GM19351 (cell line): Measurements from ENCODE around the gene DCP1A.
"Not testable (repeated sequence)": the region's sequence is repeated elsewhere in the genome, so short reads cannot be mapped to it uniquely, and the experiment has no call there.

Experiments used
- ATAC-seq: cut with Tn5 transposase; IDR thresholded peaks from one replicate; pipeline ENCODE4 v1.9.1; 2021; ENCODE audit warnings: mild to moderate bottlenecking, moderate library complexity; ENCODE audit not compliant: unreplicated experiment

DCP1A gene

DNA sequence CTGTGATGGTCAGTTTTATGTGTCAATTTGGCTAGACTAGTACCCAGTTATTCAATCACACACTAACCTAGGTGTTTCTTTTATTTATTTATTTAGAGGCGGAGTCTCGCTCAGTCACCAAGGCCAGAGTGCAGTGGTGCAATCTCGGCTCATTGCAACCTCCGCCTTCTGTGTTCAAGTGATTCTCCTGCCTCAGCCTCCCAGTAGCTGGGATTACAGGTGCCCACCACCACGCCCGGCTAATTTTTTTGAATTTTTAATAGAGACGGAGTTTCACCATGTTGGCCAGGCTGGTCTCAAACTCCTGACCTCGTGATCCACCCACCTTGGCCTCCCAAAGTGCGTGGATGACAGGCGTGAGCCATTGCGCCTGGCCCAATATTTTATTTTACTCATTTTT is 78.2 kb downstream of the DCP1A start:
- not testable (repeated sequence) for ATAC-seq

DNA sequence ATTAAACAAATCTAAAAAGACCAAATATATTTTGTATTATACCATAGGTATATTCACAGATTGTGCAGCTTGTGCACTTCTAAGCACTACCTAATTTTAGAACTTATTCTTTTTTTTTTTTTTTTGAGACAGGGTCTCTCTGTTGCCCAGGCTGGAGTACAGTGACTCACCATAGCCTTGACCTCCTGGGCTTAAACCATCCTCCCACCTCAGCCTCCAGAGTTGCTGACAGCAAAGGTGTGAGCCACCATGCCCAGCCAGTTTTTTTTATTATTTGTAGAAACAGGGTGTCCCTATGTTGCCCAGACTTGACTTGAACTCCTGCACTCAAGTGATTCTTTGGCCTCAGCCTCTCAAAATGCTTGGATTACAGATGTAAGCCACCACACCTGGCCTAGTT is 79.6 kb downstream of the DCP1A start:
- ATAC-seq: no peak

DNA sequence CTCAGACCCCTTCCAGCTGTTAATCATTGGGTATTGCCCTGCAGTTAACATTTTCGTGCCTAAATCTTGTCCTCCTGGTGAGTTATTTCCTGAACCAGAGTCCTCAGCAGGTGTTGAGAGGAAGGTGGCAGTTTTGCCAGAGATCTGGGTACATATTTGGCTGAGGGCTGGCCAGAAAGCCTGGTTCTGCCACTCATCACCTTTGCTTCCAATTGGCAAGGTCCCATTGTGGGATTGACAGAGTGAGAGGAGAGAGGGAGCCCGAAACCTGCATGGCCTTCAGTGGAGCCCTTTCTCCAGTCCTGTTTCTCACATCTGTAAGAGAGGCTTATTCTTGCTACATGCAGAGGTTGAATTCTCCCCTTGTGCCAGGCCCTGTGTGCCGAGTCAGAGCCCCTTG is 82.6 kb downstream of the DCP1A start:
- ATAC-seq: no peak

DNA sequence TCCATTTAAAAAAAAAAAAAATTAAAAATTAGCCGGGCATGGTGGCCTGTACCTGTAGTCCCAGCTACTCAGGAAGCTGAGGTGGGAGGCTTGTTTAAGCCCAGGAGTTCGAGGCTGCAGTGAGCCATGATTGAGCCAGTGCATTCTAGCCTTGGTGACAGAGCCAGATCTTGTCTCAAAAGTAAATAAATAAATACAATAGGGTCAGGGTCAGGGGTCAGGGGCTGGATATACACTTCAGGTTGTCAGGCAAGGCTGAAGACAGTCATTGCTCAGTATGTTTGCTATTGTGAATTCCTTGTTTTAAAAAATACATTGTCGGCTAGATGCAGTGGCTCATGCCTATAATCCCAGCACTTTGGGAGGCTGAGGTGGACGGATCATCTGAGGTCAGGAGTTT is 83.4 kb downstream of the DCP1A start:
- ATAC-seq: no peak

DNA sequence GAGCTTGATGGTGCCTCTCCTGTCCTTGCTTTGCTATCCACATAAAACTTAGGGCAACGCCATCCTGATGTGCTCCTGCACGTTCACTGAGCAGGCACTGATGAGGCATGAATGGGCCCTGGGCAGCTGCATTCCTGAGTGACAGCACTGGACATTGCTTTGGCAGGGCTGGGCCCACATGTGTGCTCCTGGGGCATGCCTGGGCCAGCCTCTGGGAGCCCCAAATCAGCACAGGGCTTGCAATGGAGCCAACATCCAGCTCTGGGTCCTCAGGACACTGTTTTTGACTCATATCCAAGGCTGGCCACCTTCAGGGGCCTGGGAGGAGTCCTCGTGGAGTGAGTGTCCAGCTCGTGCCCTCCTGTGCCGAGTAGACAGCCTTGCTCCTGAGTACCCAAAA is 85.6 kb downstream of the DCP1A start:
- no peak for ATAC-seq

DNA sequence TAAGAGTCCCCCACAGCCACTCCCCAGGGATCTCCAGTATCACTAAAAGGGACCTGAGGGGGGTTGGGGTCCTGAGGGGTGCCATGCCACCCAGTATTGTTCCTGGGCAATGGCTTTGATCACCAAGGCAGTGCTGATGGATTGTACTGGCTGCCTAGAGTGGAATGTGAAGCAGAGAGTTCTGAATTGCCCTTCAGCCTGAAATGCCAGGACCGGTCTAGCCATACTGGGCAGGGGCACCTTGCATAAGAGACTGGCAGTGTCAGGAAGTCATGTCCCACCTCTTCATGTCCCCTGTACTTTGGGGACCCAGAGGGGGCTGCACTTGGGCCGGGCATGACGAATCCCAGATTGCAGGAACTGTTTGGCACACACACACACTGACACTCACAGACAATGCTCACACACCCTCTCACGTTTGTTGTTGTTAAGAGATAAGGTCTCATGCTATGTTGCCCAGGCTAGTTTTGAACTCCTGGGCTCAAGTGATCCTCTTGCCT is 87.0 kb downstream of the DCP1A start:
- ATAC-seq: no peak

DNA sequence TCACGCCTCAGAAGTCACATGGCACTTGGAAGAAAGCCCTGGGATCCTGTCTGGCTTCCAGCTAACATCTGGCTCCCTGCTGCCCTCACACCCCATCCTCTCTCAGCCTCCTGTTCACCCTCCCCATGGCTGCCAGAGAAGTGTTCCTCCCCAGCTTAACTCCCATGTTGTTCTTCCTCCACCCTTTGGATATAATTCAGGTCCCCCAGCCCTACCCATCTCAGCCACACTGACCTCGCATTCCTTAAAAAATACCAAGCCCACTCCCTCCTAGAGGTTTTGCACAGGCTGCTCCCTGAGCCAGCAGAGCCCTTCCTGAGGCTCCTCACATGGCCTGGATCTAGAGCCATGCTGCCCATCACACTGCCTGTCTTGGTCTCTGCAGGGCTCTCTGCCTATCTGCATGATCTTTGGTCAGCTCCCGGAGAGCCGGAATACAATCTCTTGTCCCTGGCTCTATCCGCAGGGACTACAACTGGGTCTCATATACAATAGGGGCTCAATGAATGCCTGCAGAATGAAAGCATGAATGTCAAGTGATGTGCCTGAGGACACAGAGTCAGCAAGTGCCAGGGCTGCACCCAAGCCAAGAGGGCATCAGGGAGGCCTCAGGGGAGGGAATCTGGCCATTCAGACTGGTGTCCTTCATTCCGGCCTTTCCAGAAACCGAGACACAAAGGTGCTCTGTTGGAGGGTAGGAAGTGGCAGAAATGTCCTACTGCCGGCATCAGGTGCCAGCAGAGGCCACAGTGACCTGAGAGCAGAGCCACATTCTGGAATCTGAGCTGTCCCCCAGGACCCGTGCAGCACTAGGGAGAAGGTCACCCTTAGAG is 87.7 kb downstream of the DCP1A start:
- ATAC-seq: no peak

DNA sequence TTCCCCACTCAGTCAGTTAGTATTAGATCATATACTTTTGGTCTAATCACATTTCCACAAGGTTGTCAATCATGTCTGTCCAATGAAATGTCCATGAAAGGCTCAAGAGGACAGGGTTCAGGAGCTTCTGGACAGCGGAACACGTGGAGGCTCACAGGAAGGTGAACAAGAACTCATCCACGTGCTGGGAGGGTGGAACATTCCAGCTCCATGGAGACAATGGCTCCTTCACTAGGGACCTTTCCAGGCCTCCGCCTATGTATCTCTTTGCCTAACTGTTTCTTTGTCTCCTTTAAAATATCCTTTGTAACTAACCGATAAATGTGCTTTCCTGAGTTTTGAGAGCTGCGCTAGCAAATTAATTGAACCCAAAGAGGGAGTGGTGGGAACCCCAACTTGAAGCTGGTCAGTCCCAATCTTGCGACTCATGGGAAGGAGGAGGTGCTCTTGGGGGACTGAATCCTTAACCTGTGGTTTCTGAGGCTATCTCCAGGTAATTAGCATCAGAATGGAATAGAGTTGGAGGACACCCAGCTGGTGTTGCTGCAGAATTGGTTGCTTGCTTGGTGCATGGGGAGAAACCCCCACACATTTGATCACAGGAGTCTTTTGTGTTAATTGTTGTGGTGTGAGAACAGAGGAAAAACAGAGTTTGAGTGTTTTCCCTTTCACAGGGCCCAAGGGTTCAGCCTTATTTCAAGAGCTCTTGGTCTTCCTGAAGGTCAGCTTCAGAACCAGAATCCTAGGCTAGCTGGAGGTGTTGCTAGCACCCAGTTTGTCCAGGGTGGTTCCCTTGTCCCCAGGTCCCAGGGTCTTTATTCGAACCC is 88.5 kb downstream of the DCP1A start:
- ATAC-seq: no peak

DNA sequence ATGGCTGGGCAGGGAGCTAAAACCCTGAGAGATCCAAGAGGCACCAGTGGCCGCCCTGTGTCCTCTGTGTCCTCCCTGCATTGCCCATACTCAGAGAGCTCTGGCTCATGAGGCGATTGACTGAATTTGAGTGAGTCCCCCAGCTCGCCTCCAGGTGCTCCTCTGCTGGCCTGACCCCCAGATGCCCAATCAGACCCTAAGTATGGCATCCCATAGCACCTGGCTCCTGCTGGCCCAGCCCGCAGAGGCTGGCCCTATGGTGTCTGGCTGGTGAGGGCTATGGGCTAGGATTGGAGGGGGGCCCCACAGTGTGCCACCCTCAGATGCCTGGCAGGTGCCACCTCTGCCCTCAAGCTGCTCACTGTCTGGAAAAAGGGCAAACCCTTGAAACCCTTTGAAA is 89.9 kb downstream of the DCP1A start:
- no peak for ATAC-seq

DNA sequence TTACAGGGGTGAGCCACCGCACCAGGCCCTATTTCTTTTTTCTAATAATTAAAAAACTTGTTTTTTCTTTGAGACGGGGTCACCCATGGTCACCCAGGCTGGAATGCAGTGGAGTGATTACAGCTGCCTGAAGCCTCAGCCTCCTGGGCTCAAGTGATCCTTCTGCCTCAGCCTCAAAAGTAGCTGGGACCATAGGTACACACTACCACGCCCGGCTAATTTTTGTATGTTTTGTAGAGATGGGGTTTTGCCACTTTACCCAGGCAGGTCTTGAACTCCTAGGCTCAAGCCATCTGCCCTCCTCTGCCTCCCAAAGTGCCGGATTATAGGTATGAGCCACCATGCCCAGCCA is 90.7 kb downstream of the DCP1A start:
- ATAC-seq: no peak

DNA sequence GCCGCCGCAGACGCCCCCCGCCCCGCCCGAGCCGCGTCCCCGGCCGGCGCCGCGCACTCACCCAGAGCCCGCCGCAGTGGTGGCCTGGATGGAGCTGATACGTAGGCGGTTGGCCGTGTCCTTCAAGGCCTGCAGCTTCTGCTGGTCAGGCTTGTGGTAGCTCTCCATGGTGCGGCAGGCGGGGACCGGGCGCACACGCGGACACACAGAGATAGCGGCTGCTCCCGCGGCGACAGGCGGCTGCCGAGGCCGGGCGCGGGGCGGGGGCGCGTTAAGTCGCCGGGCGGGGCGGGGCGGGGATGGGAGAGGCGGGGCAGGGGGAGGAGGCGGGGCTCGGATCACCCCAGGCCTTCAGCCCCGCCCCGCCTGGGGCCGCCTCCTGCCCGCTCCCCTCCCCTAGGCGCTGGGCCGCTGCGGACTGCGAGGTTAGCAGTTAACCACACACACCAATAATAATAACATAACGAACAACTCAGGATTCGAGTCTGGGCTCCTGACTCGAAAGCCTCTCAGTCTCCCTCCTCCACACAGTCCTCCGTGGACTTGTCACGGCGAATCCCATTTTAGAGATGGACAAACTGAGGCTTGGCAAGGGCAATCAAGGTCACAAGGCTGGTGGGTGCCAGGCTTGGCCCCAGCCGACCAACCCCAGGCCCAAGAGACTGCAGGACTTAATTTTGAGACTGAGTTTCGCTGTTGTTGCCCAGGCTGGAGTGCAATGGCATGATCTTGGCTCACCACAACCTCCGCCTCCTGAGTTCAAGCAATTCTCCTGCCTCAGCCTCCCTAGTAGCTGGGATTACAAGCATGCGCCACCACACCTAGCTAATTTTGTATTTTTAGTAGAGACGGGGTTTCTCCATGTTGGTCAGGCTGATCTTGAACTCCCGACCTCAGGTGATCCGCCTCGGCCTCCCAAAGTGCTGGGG is 91.3 kb downstream of the DCP1A start, which contains the start of gene TKT:
Gene TKT (minus strand): TSS at position 248 of the 929 bp plus-strand sequence. CDS start 80 bp downstream, at position 168.
- ATAC-seq: peak; percentile 66

DNA sequence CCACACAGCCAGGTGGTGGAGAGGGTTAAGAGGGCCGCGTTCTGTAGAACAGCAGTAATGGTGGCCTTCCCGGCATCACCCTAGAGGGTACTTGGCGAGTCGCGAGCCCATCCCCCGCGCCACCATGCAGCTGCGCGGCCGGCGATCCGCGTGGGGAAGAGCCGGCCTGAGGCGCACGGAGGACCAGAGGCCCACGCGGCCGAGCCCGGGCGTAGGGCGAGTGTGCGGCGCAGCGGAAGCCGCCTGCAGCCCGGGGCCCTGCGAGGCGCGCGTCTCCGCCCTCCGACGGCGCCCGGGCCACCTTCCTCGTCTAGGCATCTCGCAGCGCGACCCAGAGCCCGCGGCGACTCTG is 91.9 kb downstream of the DCP1A start:
- ATAC-seq: peak; percentile 39

DNA sequence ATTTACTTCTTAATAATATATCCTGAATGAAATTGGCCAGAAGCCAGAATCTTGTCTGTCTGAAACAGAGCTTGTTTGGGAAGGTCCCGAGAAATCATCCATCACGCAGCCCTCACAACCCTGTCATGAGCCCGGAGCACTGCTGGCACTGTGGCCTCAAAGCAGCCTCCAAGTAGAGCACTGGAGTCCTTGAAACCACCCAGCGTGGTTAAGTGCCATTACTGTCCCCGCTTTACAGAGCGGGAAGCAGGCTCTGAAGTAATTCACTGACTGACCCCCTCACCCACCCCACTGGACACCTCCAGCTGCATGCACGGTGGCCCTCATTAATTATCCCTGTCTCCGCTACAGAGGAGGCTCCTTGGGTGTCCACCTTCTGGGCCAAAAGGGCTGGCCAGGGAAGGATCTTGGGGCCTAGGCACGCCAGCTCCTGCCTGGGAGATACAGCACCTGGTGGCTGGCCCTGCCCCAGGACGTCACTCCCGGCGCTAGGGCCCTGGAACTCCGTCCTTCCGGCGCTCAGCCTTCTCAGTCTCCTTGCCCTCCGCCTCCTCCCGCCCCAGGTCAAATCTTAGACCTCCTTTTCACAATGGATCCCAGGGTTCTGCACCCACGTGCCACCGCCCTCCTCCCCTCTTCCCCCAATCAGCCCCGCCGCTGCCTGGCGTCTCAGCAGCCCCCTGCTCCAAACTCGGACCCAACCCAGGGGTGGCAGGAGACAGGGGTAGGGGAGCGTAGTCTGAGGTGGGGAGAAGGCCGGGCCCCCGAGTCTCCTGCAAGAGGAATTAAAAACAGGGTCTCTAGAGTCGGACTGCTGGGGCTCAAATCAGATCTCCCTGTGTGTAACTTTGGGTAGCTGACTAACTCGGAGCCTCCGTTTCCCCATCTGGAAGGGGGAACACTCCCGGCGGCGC is 92.6 kb downstream of the DCP1A start:
- peak; percentile 49 for ATAC-seq

DNA sequence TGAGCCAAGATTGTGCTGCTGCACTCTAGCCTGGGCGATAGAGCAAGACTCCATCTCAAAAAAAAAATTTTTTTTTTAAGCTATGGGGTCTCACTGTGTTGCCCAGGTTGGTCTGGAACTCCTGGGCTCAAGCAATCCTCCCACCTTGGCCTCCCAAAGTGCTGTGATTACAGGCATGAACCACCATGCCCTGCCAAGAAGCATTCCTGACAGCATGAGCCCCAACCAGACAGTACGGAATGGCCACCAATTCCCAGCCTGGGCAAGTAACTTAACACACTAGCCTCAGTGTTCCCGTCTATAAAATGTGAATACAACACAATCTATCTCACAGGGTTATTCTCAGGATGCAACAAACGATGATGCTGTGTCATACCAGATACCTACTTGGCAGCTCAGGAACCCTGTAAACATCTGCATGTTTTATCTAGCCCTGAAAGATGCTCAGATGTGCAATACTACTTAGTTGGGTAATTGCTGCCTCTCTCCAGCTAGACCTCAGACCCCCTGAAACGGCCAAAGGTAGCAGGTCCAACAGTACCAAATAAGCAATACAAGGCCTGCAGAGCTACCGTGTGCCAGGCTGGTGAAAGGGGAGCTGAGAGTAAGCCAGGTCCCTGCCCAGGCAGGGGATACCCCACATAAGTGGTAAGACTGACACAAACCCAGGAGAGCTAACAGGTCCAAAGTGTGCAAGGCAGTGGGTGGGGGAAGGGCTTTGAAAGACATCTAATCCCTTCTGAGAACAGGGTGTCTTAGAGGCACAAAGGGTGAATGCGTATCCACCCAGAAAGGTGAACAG is 93.4 kb downstream of the DCP1A start:
- no peak for ATAC-seq

DNA sequence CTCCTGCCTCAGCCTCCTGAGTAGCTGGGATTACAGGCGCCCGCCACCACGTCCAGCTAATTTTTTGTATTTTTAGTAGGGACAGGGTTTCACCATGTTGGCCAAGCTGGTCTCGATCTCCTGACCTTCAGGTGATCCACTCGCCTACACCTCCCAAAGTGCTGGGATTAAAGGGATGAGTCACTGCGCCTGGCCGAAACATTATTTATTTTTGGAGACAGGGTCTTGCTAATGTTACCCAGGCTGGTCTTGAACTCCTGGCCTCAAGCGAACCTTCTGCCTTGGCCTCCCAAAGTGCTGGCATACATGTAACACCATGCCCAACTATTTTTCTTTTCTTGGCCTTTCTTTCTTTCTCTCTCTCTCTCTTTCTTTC is 94.4 kb downstream of the DCP1A start:
- ATAC-seq: not testable (repeated sequence)

DNA sequence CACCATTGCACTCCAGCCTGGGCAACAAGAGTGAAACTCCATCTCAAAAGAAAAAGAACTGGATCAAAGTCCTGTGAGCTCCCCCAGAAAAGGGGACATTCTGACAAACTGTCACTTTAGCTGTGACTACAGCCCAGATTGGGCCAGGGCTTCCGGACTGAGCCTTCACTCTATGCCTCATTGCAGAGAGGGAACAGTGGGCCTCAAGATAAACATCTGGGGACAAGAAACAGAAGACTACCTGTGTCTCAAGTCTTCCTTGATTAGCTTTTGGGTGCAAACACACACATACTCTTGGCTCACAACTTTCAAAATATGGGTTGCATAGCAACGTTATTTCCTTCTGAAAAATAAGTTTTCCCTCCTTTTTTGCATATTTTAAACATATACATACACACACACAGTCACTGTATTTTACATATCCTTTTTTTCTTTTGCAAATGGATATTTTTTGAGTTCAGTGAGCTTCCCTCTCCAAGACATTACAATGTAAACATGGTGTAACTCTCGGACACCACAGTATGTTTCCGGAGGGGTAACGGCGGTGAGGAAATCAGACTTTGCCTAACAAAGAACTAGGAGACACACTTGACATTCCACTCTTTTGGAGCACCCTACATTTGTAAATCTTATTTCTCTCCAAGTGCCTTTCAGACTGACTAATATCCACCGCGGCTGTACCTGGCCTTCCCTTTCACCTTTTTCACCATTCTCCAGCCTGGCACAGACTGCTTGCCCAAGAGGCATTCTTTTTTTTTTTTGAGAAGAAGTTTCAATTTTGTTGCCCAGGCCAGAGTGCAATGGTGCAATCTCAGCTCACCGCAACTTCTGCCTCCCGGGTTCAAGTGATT is 95.0 kb downstream of the DCP1A start:
- no peak for ATAC-seq

DNA sequence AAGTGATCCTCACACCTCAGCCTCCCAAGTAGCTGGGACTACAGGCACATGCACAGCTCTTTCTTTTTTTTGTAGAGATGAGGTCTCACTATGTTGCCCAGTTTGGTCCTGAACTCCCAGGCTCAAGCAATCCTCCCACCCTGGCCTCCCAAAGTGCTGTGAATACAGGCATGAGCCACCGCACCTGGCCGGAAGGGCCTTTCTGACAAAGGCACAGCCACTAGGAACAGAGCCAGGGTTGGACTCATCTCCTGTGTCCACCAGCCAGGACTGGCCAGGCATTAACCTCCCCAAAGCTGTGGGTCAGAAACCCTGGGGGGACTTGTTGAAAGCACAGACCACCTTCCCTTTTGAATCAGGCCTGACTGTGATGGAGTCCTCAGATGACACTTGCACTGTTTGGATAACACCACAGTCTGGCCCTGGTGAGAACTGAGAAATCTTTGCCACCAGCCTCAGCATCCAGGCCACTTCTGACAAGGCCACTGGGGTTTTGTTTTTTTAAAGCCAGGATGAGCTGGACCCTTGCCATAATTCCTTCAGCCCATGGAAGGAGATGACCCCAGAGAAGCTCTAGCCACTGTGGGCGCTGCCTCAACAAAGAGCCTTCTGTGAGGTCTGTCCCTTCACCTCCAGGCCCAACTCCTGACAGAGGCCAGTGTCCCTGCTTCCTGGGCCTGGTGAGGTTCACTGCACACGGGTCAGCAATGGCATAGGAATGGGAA is 96.3 kb downstream of the DCP1A start:
- no peak for ATAC-seq

DNA sequence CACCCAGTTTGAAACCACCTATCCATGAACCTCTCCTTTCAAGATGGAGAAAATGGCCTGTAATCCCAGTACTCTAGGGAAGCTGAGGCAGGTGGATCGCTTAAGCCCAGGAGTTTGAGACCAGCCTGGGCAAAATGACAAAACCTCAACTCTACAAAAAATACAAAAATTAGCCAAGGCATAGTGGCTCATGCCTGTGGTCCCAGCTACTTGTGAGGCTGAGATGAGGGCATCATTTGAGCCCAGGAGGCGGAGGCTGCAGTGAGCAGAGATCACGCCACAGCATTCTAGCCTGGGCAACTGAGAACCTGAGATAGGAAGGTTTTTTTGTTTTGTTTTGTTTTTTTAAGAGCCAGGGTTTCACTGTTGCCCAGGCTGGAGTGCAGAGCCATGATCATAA is 96.9 kb downstream of the DCP1A start:
- no peak for ATAC-seq
